ENCODE measurements around the gene PDGFA.

DNA sequence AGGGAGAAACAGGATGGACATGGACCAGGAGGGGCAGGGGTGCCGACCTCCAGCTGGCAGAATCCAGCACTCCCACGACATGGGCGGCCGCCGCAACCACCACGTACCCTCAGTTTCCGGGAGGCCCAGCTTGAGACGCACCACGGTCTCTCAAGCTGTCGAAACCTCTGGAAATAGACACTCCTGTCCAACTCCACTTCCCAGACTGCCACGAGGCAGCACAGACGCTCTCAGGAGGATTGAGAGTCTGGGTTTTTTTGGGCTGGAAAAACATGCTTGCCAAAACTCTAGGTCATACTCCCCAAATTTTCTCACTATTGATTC, 37.9 kb upstream of the PDGFA start:
- TF ChIP-seq CTCF (IDR thresholded peaks at IDR 0.05) (no peak), POLR2A (IDR thresholded peaks at IDR 0.05) (no peak)
